Ascending aorta (tissue), 2 donors: ENCODE results near the gene NHERF2. TPM values are rescaled to one million over a fixed set of nuclear protein-coding genes. Genes with fewer than 3 reads are reported as not detected.
"Not testable (repeated sequence)": the region's sequence is repeated elsewhere in the genome, so short reads cannot be mapped to it uniquely, and the experiment has no call there.

Experiments
- DNase-seq, 2 donors: peaks; one replicate each; pipeline ENCODE4 v3.0.0-alpha.2; 2019; ENCODE audit warnings: low spot score in 2 of 2
- H3K27ac ChIP-seq, 2 donors: fragments of 200-600 bp; sonication (generic); one replicate each; pipeline ENCODE4 v1.5.1; 2016 to 2017; ENCODE audit warnings: mild to moderate bottlenecking in 1 of 2
- H3K27me3 ChIP-seq: fragments of 200-600 bp; sonication (generic); one replicate; pipeline ENCODE4 v1.5.1; 2017
- H3K36me3 ChIP-seq, 2 donors: fragments of 200-600 bp; sonication (generic); one replicate each; pipeline ENCODE4 v1.5.1; 2016
- H3K4me1 ChIP-seq, 2 donors: fragments of 200-600 bp; sonication (generic); one replicate each; pipeline ENCODE4 v1.5.1; 2016 to 2017; ENCODE audit warnings: mild to moderate bottlenecking in 1 of 2
- H3K4me3 ChIP-seq, 2 donors: fragments of 200-600 bp; sonication (generic); one replicate each; pipeline ENCODE4 v1.5.1; 2016 to 2017; ENCODE audit warnings: mild to moderate bottlenecking in 1 of 2
- H3K9me3 ChIP-seq, 2 donors: fragments of 200-600 bp; sonication (generic); one replicate each; pipeline ENCODE4 v1.5.1; 2016
- intact Hi-C: fragments of 100-400 bp; cut with DNase I; formaldehyde crosslinking; loops from one replicate; pipeline ENCODE4 v1.15.1; 2023
- total RNA-seq: library from RNA; depleted of rRNA; stranded (reverse); fragments of >200 nt; gene quantifications from one replicate; pipeline ENCODE4 v1.1.0, GENCODE V29; 2016
- TF ChIP-seq, protein P1 (sequence below), 3 experiments: fragments of 200-600 bp in 2 of 3; fragments of 450-650 bp in 1 of 3; sonication (generic) in 2 of 3; IDR thresholded peaks; one replicate each; pipeline ENCODE4 v1.5.1; 2016 to 2019; ENCODE audit warnings: antibody characterized with exemption in 3 of 3, mild to moderate bottlenecking in 1 of 3, moderate library complexity in 1 of 3

NHERF2 gene
- total RNA-seq, 1 donor from 2014 or later: 123 TPM

DNA sequence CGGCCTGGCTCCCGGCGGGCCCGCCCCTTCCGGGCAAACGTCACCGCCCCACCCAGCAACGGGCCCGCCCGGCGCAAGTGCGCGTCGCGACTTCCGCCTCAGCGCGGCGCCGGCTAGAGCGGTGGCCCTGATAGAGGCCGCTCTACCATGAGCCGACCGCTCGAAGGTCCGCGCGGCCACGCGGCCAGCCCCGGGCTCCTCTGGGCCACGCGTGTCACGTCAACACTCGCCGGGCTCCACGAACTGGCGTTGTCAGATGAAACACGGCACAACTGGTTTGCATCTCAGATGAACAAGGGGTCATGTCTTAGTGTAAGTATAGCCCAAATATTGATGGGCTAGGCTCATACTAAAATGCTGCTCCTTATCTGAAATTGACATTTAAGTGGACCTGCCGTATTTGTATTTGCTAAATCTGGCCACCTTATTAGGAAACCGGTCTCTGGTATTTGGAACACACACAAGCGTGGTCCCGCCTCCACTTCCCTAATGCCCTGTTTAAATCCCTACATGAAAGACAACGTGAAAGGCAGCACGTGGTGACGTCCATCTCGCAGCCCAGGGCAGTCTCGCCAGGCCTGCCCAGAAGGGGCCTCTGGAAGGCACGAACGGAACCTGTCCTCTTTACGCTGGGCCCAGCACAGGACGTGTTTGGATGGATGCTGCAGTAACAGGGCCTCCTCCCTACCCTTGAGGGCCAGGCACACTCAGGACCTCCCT is 16.8 kb upstream of the NHERF2 start, which contains the start of gene ZNF598:
Gene ZNF598 (minus strand): TSS at position 31 of the 720 bp plus-strand sequence.
- intact Hi-C loops: no loop called here
- DNase-seq: peak in 1 of 2 donors; percentile 89
- peaks cover 17 to 28% of the 10 kb centered on the region in 2 donors for H3K4me1 ChIP-seq
- peak within 1 kb of the TSS; percentile 75 to 94 for H3K4me3 ChIP-seq
- H3K36me3 ChIP-seq: no peaks in the 10 kb centered on the region
- TF ChIP-seq, protein P1, sequence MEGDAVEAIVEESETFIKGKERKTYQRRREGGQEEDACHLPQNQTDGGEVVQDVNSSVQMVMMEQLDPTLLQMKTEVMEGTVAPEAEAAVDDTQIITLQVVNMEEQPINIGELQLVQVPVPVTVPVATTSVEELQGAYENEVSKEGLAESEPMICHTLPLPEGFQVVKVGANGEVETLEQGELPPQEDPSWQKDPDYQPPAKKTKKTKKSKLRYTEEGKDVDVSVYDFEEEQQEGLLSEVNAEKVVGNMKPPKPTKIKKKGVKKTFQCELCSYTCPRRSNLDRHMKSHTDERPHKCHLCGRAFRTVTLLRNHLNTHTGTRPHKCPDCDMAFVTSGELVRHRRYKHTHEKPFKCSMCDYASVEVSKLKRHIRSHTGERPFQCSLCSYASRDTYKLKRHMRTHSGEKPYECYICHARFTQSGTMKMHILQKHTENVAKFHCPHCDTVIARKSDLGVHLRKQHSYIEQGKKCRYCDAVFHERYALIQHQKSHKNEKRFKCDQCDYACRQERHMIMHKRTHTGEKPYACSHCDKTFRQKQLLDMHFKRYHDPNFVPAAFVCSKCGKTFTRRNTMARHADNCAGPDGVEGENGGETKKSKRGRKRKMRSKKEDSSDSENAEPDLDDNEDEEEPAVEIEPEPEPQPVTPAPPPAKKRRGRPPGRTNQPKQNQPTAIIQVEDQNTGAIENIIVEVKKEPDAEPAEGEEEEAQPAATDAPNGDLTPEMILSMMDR (IDR thresholded peaks at IDR 0.05): no peak
- peak within 1 kb of the TSS; percentile 89 for H3K27ac ChIP-seq
- H3K27me3 ChIP-seq: no peaks in the 10 kb centered on the region
- no peaks in the 10 kb centered on the region for H3K9me3 ChIP-seq

DNA sequence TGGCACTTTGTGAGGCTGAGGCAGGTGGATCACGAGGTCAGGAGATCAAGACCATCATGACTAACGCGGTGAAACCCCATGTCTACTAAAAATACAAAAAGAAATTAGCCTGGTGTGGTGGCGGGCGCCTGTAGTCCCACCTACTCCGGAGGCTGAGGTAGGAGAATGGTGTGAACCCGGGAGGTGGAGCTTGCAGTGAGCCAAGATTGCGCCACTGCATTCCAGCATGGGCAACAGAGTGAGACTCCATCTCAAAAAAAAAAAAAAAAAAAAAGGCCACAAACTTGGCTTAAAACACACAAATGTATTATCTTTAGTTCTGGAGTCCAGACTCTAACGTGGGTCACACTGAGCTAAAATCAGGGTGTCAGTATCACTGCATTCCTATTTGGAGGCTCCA is 15.0 kb upstream of the NHERF2 start:
- DNase-seq, H3K4me3 ChIP-seq, H3K27me3 ChIP-seq, H3K36me3 ChIP-seq, intact Hi-C loops, H3K9me3 ChIP-seq, H3K27ac ChIP-seq: not testable (repeated sequence)
- peaks cover 17 to 24% of the 10 kb centered on the region in 2 donors for H3K4me1 ChIP-seq

DNA sequence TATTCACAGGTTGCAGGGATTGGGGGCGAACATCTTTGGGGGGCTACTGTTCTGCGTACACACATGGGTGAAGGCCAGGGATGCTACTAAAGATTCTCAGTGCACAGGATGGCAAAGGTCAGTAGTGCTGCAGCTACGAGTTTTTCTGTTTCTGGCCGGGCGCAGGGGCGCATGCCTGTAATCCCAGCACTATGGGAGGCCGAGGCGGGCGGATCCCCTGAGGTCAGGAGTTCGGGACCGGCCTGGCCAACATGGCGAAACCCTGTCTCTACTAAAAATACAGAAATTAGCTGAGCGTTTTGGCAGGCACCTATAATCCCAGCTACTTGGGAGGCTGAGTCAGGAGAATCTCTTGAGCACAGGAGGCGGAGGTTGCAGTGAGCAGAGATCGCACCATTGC is 13.2 kb upstream of the NHERF2 start:
- H3K27ac ChIP-seq: no peak overlapping the region
- no peak for DNase-seq
- intact Hi-C loops: no loop called here
- TF ChIP-seq, protein P1 (IDR thresholded peaks at IDR 0.05): no peak
- no peaks in the 10 kb centered on the region for H3K9me3 ChIP-seq
- no peaks in the 10 kb centered on the region for H3K36me3 ChIP-seq
- no peak overlapping the region for H3K4me3 ChIP-seq
- no peaks in the 10 kb centered on the region for H3K27me3 ChIP-seq
- peaks cover 9 to 10% of the 10 kb centered on the region in 2 donors for H3K4me1 ChIP-seq

DNA sequence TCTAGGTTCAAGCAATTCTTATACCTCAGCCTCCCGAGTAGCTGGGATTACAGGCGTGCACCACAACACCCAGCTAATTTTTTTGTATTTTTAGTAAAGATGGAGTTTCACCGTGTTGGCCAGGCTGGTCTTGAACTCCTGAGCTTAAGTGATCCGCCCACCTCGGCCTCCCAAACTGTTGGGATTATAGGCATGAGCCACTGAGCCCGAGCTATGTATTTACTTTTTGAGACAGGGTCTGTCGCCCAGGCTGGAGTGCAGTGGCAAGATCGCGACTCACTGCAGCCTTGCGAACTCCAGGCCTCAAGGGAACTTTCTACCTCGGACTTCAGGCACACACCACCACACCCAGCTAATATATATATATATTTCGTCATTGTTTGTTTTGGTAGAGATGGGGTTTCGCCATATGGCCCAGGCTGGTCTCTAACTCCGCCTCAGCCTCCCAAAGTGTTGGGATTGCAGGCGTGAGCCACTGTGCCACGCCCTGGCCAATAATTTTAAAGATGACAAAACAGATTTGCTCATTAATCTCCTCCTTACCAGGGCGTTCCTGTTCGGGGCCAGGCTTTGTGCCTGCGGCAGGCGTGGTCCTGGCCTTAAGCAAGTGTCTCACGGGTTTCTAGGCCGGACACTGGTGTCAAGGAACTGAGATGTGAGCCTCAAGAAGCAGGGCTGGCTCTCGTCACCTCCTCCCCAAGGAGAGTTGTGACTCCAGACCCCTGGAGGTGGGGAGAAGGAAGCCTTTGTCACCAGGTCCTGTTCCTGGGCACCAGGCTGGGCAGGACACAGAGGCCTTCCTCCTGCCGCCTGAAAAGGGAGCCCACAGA is 11.4 kb upstream of the NHERF2 start:
- H3K27ac ChIP-seq: no peak overlapping the region
- DNase-seq: no peak
- no peaks in the 10 kb centered on the region for H3K9me3 ChIP-seq
- peaks cover 3% of the 10 kb centered on the region in 2 donors for H3K4me1 ChIP-seq
- H3K36me3 ChIP-seq: no peaks in the 10 kb centered on the region
- H3K4me3 ChIP-seq: no peak overlapping the region
- TF ChIP-seq, protein P1 (IDR thresholded peaks at IDR 0.05): no peak
- no peaks in the 10 kb centered on the region for H3K27me3 ChIP-seq
- intact Hi-C loops: no loop called here

DNA sequence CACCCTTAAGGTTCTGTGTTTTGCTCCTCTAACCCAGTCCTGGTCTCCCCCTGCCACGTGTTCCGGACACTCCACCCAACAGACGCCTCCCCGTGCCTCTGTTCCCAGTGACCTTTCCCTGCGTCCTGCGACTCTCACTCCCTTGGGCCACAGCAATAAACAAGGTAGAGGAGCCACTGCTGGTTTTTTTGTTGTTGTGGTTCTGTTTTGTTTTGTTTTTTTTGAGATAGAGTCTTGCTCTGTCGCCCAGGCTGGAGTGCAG is 10.8 kb upstream of the NHERF2 start:
- TF ChIP-seq, protein P1 (IDR thresholded peaks at IDR 0.05): no peak
- Histone ChIP-seq H3K4me3 (no peak overlapping the region), H3K27ac (no peak overlapping the region), H3K36me3 (no peaks in the 10 kb centered on the region), H3K4me1 (peaks cover 0 to 3% of the 10 kb centered on the region in 2 donors), H3K27me3 (no peaks in the 10 kb centered on the region), H3K9me3 (no peaks in the 10 kb centered on the region)
- intact Hi-C loops: no loop called here
- DNase-seq: no peak

DNA sequence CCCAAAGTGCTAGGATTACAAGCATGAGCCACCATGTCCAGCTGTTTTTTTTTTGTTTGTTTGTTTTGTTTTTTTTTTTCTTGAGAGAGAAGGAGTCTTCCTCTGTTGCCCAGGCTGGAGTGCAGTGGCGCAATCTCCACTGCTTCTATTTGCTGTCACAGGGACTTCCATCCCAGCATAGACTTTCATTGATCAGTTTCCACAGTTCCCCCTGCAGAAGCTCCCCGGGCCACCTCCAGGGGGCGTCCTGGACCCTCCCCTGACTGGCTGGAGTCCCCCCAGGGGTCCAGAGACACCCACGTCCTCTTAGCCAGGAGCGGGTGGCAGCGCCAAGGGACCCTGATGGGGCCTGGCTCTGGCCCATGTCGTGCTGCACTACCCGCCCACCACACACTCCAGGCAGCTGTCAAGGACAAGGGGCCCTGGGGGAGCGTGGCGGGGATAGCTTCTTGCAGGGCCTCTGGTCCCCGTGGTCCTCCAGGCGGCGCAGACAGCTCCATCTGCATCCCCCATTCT is 10.2 kb upstream of the NHERF2 start:
- Histone ChIP-seq H3K36me3 (no peaks in the 10 kb centered on the region), H3K27ac (no peak overlapping the region), H3K4me3 (no peak overlapping the region), H3K9me3 (no peaks in the 10 kb centered on the region), H3K4me1 (peaks cover 0 to 3% of the 10 kb centered on the region in 2 donors), H3K27me3 (no peaks in the 10 kb centered on the region)
- intact Hi-C loops: no loop called here
- no peak for DNase-seq
- TF ChIP-seq, protein P1 (IDR thresholded peaks at IDR 0.05): peak in 1 of 3 experiments; percentile 26
